Measurements from ENCODE around the gene CPNE8.

DNA sequence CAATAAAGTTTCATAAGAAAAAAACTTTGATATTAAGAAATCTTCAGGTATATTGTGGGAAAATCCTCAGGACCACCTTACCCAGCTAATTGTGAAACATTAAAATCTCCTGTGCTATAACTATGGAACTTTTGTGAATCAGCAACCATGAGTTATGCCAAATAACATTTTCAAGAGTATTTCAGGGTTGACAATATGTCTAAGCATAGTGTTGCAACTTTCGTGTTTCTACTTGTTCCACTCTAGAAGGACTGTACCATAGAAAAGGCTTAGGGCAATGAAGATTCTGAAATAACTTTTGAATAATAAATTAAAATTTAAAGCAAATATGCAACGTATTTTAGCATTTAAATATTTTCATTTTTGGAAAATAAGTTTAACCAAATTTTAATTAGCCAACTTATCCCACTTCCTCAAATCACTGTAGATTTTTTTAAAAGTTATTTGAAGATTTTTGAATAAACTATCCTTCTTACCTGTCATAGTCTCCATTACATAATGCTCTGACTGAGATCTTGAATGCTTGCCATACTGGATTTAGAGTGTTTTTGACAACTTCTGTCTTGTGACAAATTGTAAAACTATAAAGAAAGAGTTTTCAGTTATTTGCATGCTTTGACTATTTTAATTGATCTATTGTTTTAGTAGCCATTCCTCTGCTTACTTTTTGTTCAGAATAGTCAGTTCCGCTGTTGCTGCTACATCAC, 143.6 kb downstream of the CPNE8 start:
- no peak for TF ChIP-seq POLR2A (IDR thresholded peaks at IDR 0.05)
- TF ChIP-seq, protein P1, sequence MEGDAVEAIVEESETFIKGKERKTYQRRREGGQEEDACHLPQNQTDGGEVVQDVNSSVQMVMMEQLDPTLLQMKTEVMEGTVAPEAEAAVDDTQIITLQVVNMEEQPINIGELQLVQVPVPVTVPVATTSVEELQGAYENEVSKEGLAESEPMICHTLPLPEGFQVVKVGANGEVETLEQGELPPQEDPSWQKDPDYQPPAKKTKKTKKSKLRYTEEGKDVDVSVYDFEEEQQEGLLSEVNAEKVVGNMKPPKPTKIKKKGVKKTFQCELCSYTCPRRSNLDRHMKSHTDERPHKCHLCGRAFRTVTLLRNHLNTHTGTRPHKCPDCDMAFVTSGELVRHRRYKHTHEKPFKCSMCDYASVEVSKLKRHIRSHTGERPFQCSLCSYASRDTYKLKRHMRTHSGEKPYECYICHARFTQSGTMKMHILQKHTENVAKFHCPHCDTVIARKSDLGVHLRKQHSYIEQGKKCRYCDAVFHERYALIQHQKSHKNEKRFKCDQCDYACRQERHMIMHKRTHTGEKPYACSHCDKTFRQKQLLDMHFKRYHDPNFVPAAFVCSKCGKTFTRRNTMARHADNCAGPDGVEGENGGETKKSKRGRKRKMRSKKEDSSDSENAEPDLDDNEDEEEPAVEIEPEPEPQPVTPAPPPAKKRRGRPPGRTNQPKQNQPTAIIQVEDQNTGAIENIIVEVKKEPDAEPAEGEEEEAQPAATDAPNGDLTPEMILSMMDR (IDR thresholded peaks at IDR 0.05) = no peak

Measured in ovary (tissue), 3 donors.